ENCODE measurements around the gene PPP1R1B.

PPP1R1B gene

GRCh38 chr17:39600288-39600996 is 26.3 kb upstream of the PPP1R1B start:
- no peak for DNase-seq (ENCODE audit: extremely low spot score)
- TF ChIP-seq CTCF (IDR thresholded peaks at IDR 0.05; ENCODE audit: control extremely low read depth, extremely low read depth, low read depth, missing control alignments): no peak
- ChIA-PET CTCF (interaction anchor here (1.2 to 5.9 kb wide), 6 partner anchors 11 to 52 kb away, joined by 3 to 50 read pairs (median 3); no protein-coding TSS in a partner anchor), POLR2A (no interaction called here)

- no peak for DNase-seq (ENCODE audit: extremely low spot score)
- CTCF ChIA-PET: interaction anchor here (1.3 to 5.9 kb wide), 5 partner anchors 21 to 52 kb away, joined by 3 to 50 read pairs (median 3); no protein-coding TSS in a partner anchor
- POLR2A ChIA-PET: no interaction called here
- no peak for TF ChIP-seq CTCF (IDR thresholded peaks at IDR 0.05; ENCODE audit: control extremely low read depth, extremely low read depth, low read depth, missing control alignments)
Observed at GRCh38 chr17:39600997-39601597, 25.7 kb upstream of the PPP1R1B start.

- CTCF ChIA-PET: interaction anchor here (1.3 to 5.9 kb wide), 3 partner anchors 21 to 51 kb away, joined by 3 to 50 read pairs (median 3); no protein-coding TSS in a partner anchor
- TF ChIP-seq CTCF (IDR thresholded peaks at IDR 0.05; ENCODE audit: control extremely low read depth, extremely low read depth, low read depth, missing control alignments): no peak
- POLR2A ChIA-PET: no interaction called here
- no peak for DNase-seq (ENCODE audit: extremely low spot score)
Observed at GRCh38 chr17:39601758-39602532, 24.8 kb upstream of the PPP1R1B start.

GRCh38 chr17:39602533-39603303 is 24.0 kb upstream of the PPP1R1B start:
- no peak for DNase-seq (ENCODE audit: extremely low spot score)
- no peak for TF ChIP-seq CTCF (IDR thresholded peaks at IDR 0.05; ENCODE audit: control extremely low read depth, extremely low read depth, low read depth, missing control alignments)
- CTCF ChIA-PET: interaction anchor here (1.4 to 5.9 kb wide), 3 partner anchors 16 to 20 kb away, joined by 4 to 50 read pairs (median 6); no protein-coding TSS in a partner anchor
- POLR2A ChIA-PET: no interaction called here

- POLR2A ChIA-PET: no interaction called here
Observed at GRCh38 chr17:39603304-39604016, 23.3 kb upstream of the PPP1R1B start.

More at GRCh38 chr17:39603304-39604016, 23.3 kb upstream of the PPP1R1B start:
- CTCF ChIA-PET: interaction anchor here (1.2 to 1.6 kb wide), 3 partner anchors 12 to 18 kb away, joined by 3 to 6 read pairs (median 4); no protein-coding TSS in a partner anchor
- TF ChIP-seq CTCF (IDR thresholded peaks at IDR 0.05; ENCODE audit: control extremely low read depth, extremely low read depth, low read depth, missing control alignments): no peak
- DNase-seq (ENCODE audit: extremely low spot score): no peak

All from GM10248 (cell line).